ENCODE data around the gene KLK13. TPM values are rescaled to one million over a fixed set of nuclear protein-coding genes. Genes with fewer than 3 reads are reported as not detected.

The KLK13 gene
- not detected in 2 replicates for total RNA-seq (2016; rRNA removed; fragmentation: Illumina TruSeq; extraction: Trizol)
- total RNA-seq (2016; cell fraction: cytosol; rRNA removed; fragmentation: Illumina TruSeq; extraction: Trizol; ENCODE audit: low read depth): not detected in 2 replicates
- total RNA-seq (2016; cell fraction: insoluble cytoplasmic fraction; rRNA removed; fragmentation: Illumina TruSeq; extraction: Trizol): not detected in 2 replicates
- total RNA-seq (2016; cell fraction: membrane; rRNA removed; fragmentation: Illumina TruSeq; extraction: Trizol): not detected in 2 replicates
- not detected in 2 replicates for total RNA-seq (2016; cell fraction: nucleus; rRNA removed; fragmentation: Illumina TruSeq; extraction: Trizol)
- 0.09 TPM in 1 of 2 replicates, not detected in the other for polyA plus RNA-seq (2011; rRNA removed)
- polyA plus RNA-seq (2011; cell fraction: cytosol; rRNA removed): not detected in 2 replicates
- not detected in 2 replicates for polyA plus RNA-seq (2011; cell fraction: nucleus; rRNA removed)
- not detected in 2 replicates for polyA plus RNA-seq (2012)
- not detected in 2 replicates for polyA plus RNA-seq (2016; cell fraction: cytosol; fragmentation: Illumina TruSeq; extraction: Trizol; ENCODE audit: low read depth)
- not detected in 2 replicates for polyA plus RNA-seq (2016; cell fraction: insoluble cytoplasmic fraction; fragmentation: Illumina TruSeq; extraction: Trizol; ENCODE audit: low read depth)
- not detected in 2 replicates for polyA plus RNA-seq (2016; cell fraction: membrane; fragmentation: Illumina TruSeq; extraction: Trizol; ENCODE audit: low read depth)
- polyA plus RNA-seq (2016; cell fraction: nucleus; fragmentation: Illumina TruSeq; extraction: Trizol; ENCODE audit: insufficient read depth, low read depth): not detected in 2 replicates
- polyA minus RNA-seq (2011; rRNA and poly(A)+ RNA removed; ENCODE audit: low replicate concordance): not detected in 2 replicates
- polyA minus RNA-seq (2011; cell fraction: cytosol; rRNA and poly(A)+ RNA removed): not detected in 2 replicates
- polyA minus RNA-seq (2011; cell fraction: nucleus; rRNA and poly(A)+ RNA removed): not detected in 2 replicates
- Bru-seq, nascent RNA: not detected
- BruChase-seq, experiment 1, labeled RNA remaining after a 6-hour chase: not detected
- not detected for BruChase-seq, experiment 2, labeled RNA remaining after a 2-hour chase
- long read RNA-seq, experiment 1: 0 reads
- long read RNA-seq, experiment 2: 0 reads

- intact Hi-C loops (cut with micrococcal nuclease; ENCODE audit: unreplicated experiment): no loop called here
- H4K20me1 ChIP-seq (ENCODE audit: insufficient read depth, low read length): no peaks in the 10 kb centered on the region
- no TSS peak for BruUV-seq (replicated peaks)
- H3K36me3 ChIP-seq (replicated peaks in 1 of 2; ENCODE audit: control insufficient read depth in 1 of 2, insufficient read depth in 2 of 2, low read length in 2 of 2): no peaks in the 10 kb centered on the region
- 31% methylated on average over 24 of the region's 38 CpGs for WGBS (ENCODE audit: low lambda C conversion rate)
- CTCF ChIA-PET (ENCODE audit: low intra/inter-chr PET ratio, low total read pairs): no interaction called here
- ATAC-seq (no peak), DNase-seq (ENCODE audit: low spot score) (no peak), FAIRE-seq (no peak)
- H3K27me3 ChIP-seq (ENCODE audit: control insufficient read depth in 1 of 2, insufficient read depth in 2 of 2, low read length in 2 of 2): peaks cover 0 to 3% of the 10 kb centered on the region in 2 experiments; a peak in 2 of 5 replicates
- no peak within 1 kb of the TSS for H3K4me3 ChIP-seq (replicated peaks in 1 of 3; ENCODE audit: insufficient read depth in 1 of 3, low read depth in 2 of 3, low read length in 3 of 3)
- no peak within 1 kb of the TSS for H3K27ac ChIP-seq (ENCODE audit: extremely low read length, insufficient read depth, low read length)
- H2AFZ ChIP-seq (ENCODE audit: low read length): no peak within 1 kb of the TSS
- no peak within 1 kb of the TSS for H3K9ac ChIP-seq (ENCODE audit: insufficient read depth, low read depth, low read length)
- no peaks in the 10 kb centered on the region for H3K9me3 ChIP-seq (ENCODE audit: low read length)
- H3K79me2 ChIP-seq (ENCODE audit: insufficient read depth, low read length): no peaks in the 10 kb centered on the region
- in situ Hi-C loops (cut with HindIII; ENCODE audit: extremely low pct_ligation_motif_present, low pct_unique_long_range_greater_than_20kb): no loop called here
- no peak within 1 kb of the TSS for H3K4me2 ChIP-seq (ENCODE audit: low read depth, low read length)
- TF ChIP-seq ZNF317 (CRISPR knock-in tag; IDR thresholded peaks at IDR 0.05) (no peak), CREM (IDR thresholded peaks at IDR 0.05) (no peak), CREM (CRISPR knock-in tag; IDR thresholded peaks at IDR 0.05) (no peak), NR2F1 (CRISPR knock-in tag; IDR thresholded peaks at IDR 0.05) (no peak), RBAK (CRISPR knock-in tag; IDR thresholded peaks at IDR 0.05) (no peak), EED (CRISPR knock-in tag; IDR thresholded peaks at IDR 0.05) (no peak), ZBTB26 (CRISPR knock-in tag; IDR thresholded peaks at IDR 0.05; ENCODE audit: borderline replicate concordance) (no peak), MIER2 (CRISPR knock-in tag; IDR thresholded peaks at IDR 0.05) (no peak), SOX13 (IDR thresholded peaks at IDR 0.05) (no peak), SOX13 (CRISPR knock-in tag; conservative IDR thresholded peaks at IDR 0.05 in 1 of 2, IDR thresholded peaks at IDR 0.05 in 1 of 2) (peak in 1 of 2 experiments; percentile 37; a peak in 1 of 4 replicates), CCAR2 (optimal IDR thresholded peaks at IDR 0.05; ENCODE audit: low read depth, low read length) (no peak), EP300 (IDR thresholded peaks at IDR 0.05; ENCODE audit: low read depth in 2 of 2, low read length in 2 of 2) (no peak), EP300 (CRISPR knock-in tag; IDR thresholded peaks at IDR 0.05; ENCODE audit: borderline replicate concordance) (no peak), SOX6 (IDR thresholded peaks at IDR 0.05) (no peak), SOX6 (CRISPR knock-in tag; IDR thresholded peaks at IDR 0.05) (peak; percentile 48; the same call in 1 of the 2 replicates), ELF4 (CRISPR knock-in tag; IDR thresholded peaks at IDR 0.05; ENCODE audit: borderline replicate concordance) (no peak), ISL2 (CRISPR knock-in tag; IDR thresholded peaks at IDR 0.05) (no peak), ZNF451 (CRISPR knock-in tag; IDR thresholded peaks at IDR 0.05) (no peak), CENPT (CRISPR knock-in tag; IDR thresholded peaks at IDR 0.05; ENCODE audit: low read depth) (no peak)
- no peaks in the 10 kb centered on the region for H3K4me1 ChIP-seq (ENCODE audit: insufficient read depth, low read length)
- POLR2A ChIA-PET: no interaction called here
Observed at GRCh38 chr19:51064534-51065220, at the start of gene KLK13. TSS of gene KLK13 (minus strand) at chr19:51065092. CDS start at chr19:51065067, 25 bp downstream.
